ENCODE measurements around the gene EXOC3L1. TPM values are rescaled to one million over a fixed set of nuclear protein-coding genes. Genes with fewer than 3 reads are reported as not detected.

EXOC3L1 gene
- total and polyA plus RNA-seq, 2 of the 13 experiments (the other 11 are each of a cell fraction or from before 2014, with no cell fraction given), result 0.12 TPM; not detected in 1

DNA sequence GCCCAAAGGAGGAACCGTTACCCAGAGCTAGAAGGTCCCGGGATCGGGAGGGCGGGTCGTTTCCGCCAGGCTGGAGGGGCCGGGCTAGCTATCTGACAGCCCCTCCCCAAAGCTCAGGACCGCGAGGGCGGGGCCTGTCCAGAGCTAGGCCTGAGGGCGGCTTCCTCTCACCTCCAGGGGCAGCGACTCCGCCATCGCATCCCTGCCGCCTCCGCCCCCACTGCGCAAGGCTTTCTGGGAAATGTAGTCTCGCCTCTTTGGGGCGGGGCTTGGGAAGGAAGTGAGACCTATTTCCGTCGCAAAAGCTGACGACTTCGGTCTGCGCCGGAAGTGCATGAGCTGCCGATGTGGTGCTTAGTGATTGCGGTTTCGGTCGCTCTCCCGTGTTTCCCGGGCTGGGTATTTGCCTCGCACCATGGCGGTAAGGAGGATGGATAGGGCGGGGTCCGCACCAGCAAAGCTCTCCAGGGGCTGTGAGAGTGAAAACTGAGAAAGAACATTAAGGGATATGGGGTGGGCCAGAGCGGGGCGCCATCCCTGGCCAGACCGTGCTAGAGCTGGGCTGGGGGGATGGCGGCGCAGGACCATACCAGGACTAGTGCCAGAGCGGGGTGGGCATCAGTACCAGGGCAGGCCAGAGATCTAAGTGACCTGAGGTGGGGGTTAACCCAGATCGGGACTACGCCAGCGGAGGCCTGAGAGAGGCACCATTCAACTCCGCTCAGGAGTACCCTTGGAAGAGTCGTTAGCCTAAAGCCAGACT is 37.0 kb upstream of the EXOC3L1 start, which contains the start of gene TMEM208 (continued):
- no peak for TF ChIP-seq U2AF2 (IDR thresholded peaks at IDR 0.05; ENCODE audit: low read depth, low read length)
- no peak for TF ChIP-seq ZNF83 (CRISPR knock-in tag; IDR thresholded peaks at IDR 0.05; ENCODE audit: borderline replicate concordance)
- no peak; the same call in 1 of the 2 replicates for TF ChIP-seq ZNF589 (CRISPR knock-in tag; conservative IDR thresholded peaks at IDR 0.05)
- TF ChIP-seq KDM1A (CRISPR knock-in tag; IDR thresholded peaks at IDR 0.05), result 0 out of 2 replicates have a peak, but pooled peaks have one; percentile 41
- no peak for TF ChIP-seq ISX (CRISPR knock-in tag; conservative IDR thresholded peaks at IDR 0.05)
- TF ChIP-seq, protein P1, sequence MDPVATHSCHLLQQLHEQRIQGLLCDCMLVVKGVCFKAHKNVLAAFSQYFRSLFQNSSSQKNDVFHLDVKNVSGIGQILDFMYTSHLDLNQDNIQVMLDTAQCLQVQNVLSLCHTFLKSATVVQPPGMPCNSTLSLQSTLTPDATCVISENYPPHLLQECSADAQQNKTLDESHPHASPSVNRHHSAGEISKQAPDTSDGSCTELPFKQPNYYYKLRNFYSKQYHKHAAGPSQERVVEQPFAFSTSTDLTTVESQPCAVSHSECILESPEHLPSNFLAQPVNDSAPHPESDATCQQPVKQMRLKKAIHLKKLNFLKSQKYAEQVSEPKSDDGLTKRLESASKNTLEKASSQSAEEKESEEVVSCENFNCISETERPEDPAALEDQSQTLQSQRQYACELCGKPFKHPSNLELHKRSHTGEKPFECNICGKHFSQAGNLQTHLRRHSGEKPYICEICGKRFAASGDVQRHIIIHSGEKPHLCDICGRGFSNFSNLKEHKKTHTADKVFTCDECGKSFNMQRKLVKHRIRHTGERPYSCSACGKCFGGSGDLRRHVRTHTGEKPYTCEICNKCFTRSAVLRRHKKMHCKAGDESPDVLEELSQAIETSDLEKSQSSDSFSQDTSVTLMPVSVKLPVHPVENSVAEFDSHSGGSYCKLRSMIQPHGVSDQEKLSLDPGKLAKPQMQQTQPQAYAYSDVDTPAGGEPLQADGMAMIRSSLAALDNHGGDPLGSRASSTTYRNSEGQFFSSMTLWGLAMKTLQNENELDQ (CRISPR knock-in tag; IDR thresholded peaks at IDR 0.05; ENCODE audit: borderline replicate concordance), result peak; percentile 89; the same call in 1 of the 2 replicates
- TF ChIP-seq, protein P2, sequence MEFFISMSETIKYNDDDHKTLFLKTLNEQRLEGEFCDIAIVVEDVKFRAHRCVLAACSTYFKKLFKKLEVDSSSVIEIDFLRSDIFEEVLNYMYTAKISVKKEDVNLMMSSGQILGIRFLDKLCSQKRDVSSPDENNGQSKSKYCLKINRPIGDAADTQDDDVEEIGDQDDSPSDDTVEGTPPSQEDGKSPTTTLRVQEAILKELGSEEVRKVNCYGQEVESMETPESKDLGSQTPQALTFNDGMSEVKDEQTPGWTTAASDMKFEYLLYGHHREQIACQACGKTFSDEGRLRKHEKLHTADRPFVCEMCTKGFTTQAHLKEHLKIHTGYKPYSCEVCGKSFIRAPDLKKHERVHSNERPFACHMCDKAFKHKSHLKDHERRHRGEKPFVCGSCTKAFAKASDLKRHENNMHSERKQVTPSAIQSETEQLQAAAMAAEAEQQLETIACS (CRISPR knock-in tag; IDR thresholded peaks at IDR 0.05), result peak; percentile 48; the same call in 1 of the 2 replicates
- TF ChIP-seq, protein P3, sequence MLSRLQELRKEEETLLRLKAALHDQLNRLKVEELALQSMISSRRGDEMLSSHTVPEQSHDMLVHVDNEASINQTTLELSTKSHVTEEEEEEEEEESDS (CRISPR knock-in tag; IDR thresholded peaks at IDR 0.05; ENCODE audit: borderline replicate concordance), result peak; percentile 85; the same call in 1 of the 2 replicates
- TF ChIP-seq NAIF1 (CRISPR knock-in tag; IDR thresholded peaks at IDR 0.05; ENCODE audit: borderline replicate concordance), result no peak
- TF ChIP-seq ZNF296 (CRISPR knock-in tag; conservative IDR thresholded peaks at IDR 0.05), result no peak
- TF ChIP-seq, protein P4, sequence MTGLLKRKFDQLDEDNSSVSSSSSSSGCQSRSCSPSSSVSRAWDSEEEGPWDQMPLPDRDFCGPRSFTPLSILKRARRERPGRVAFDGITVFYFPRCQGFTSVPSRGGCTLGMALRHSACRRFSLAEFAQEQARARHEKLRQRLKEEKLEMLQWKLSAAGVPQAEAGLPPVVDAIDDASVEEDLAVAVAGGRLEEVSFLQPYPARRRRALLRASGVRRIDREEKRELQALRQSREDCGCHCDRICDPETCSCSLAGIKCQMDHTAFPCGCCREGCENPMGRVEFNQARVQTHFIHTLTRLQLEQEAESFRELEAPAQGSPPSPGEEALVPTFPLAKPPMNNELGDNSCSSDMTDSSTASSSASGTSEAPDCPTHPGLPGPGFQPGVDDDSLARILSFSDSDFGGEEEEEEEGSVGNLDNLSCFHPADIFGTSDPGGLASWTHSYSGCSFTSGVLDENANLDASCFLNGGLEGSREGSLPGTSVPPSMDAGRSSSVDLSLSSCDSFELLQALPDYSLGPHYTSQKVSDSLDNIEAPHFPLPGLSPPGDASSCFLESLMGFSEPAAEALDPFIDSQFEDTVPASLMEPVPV (CRISPR knock-in tag; IDR thresholded peaks at IDR 0.05), result peak; percentile 55; the same call in 1 of the 2 replicates
- peak; percentile 87 for TF ChIP-seq SRSF1 (optimal IDR thresholded peaks at IDR 0.05; ENCODE audit: low read depth, low read length)
- TF ChIP-seq ZNF674 (CRISPR knock-in tag; IDR thresholded peaks at IDR 0.05; ENCODE audit: low read depth), result no peak
- TF ChIP-seq TCF7 (IDR thresholded peaks at IDR 0.05; ENCODE audit: low read depth), result no peak
- no peak for TF ChIP-seq ZNF552 (CRISPR knock-in tag; IDR thresholded peaks at IDR 0.05; ENCODE audit: borderline replicate concordance)
- TF ChIP-seq, protein P5, sequence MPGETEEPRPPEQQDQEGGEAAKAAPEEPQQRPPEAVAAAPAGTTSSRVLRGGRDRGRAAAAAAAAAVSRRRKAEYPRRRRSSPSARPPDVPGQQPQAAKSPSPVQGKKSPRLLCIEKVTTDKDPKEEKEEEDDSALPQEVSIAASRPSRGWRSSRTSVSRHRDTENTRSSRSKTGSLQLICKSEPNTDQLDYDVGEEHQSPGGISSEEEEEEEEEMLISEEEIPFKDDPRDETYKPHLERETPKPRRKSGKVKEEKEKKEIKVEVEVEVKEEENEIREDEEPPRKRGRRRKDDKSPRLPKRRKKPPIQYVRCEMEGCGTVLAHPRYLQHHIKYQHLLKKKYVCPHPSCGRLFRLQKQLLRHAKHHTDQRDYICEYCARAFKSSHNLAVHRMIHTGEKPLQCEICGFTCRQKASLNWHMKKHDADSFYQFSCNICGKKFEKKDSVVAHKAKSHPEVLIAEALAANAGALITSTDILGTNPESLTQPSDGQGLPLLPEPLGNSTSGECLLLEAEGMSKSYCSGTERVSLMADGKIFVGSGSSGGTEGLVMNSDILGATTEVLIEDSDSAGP (CRISPR knock-in tag; IDR thresholded peaks at IDR 0.05; ENCODE audit: borderline replicate concordance), result peak; percentile 94; the same call in 1 of the 2 replicates
- TF ChIP-seq, protein P6, sequence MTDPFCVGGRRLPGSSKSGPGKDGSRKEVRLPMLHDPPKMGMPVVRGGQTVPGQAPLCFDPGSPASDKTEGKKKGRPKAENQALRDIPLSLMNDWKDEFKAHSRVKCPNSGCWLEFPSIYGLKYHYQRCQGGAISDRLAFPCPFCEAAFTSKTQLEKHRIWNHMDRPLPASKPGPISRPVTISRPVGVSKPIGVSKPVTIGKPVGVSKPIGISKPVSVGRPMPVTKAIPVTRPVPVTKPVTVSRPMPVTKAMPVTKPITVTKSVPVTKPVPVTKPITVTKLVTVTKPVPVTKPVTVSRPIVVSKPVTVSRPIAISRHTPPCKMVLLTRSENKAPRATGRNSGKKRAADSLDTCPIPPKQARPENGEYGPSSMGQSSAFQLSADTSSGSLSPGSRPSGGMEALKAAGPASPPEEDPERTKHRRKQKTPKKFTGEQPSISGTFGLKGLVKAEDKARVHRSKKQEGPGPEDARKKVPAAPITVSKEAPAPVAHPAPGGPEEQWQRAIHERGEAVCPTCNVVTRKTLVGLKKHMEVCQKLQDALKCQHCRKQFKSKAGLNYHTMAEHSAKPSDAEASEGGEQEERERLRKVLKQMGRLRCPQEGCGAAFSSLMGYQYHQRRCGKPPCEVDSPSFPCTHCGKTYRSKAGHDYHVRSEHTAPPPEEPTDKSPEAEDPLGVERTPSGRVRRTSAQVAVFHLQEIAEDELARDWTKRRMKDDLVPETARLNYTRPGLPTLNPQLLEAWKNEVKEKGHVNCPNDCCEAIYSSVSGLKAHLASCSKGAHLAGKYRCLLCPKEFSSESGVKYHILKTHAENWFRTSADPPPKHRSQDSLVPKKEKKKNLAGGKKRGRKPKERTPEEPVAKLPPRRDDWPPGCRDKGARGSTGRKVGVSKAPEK (CRISPR knock-in tag; IDR thresholded peaks at IDR 0.05; ENCODE audit: borderline replicate concordance), result no peak
- peak; percentile 92 for TF ChIP-seq ZNF331 (CRISPR knock-in tag; IDR thresholded peaks at IDR 0.05)

All from HepG2 (cell line).